ENCODE results near the gene UBXN7.

The UBXN7 gene

DNA sequence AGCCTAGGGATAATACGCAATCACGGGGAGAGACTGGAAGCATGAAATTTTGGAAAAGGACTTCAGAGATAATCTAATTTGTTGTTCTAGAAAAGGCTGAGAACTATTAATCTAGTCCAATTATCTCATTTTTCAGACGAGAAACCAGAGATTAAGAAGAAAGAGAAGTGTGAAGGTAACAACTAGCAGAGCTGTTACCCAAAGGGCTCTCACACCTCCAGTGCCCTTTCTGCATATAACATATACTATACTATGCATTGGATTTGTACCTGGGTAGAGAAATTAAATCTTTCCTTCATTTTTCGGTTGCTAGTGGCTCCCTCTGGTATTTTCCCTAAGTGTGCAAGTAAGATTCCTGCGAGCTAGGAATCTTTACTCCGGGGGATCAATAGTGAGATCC lies 80.7 kb downstream of the UBXN7 start:
- Histone ChIP-seq H3K9me3 (ENCODE audit: control insufficient read depth, insufficient read depth, low read depth, low read length) (no peaks in the 10 kb centered on the region), H3K4me1 (ENCODE audit: control insufficient read depth, insufficient read depth, low read length) (no peaks in the 10 kb centered on the region), H3K27ac (ENCODE audit: extremely low read depth, low read depth, low read length) (no peak overlapping the region), H3K4me3 (ENCODE audit: low read depth, low read length) (no peak overlapping the region), H3K36me3 (ENCODE audit: control insufficient read depth in 2 of 2, insufficient read depth in 1 of 2, low read length in 2 of 2) (peaks cover 3 to 60% of the 10 kb centered on the region in 2 experiments)
- CTCF ChIA-PET, result no interaction called here
- POLR2A ChIA-PET, result no interaction called here
- TF ChIP-seq HOXD13 (CRISPR knock-in tag; IDR thresholded peaks at IDR 0.05; ENCODE audit: borderline replicate concordance), result no peak
- TF ChIP-seq ZNF658 (tag by site-specific recombination; IDR thresholded peaks at IDR 0.05), result no peak
- TF ChIP-seq, protein P1, sequence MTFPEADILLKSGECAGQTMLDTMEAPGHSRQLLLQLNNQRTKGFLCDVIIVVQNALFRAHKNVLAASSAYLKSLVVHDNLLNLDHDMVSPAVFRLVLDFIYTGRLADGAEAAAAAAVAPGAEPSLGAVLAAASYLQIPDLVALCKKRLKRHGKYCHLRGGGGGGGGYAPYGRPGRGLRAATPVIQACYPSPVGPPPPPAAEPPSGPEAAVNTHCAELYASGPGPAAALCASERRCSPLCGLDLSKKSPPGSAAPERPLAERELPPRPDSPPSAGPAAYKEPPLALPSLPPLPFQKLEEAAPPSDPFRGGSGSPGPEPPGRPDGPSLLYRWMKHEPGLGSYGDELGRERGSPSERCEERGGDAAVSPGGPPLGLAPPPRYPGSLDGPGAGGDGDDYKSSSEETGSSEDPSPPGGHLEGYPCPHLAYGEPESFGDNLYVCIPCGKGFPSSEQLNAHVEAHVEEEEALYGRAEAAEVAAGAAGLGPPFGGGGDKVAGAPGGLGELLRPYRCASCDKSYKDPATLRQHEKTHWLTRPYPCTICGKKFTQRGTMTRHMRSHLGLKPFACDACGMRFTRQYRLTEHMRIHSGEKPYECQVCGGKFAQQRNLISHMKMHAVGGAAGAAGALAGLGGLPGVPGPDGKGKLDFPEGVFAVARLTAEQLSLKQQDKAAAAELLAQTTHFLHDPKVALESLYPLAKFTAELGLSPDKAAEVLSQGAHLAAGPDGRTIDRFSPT (tag by site-specific recombination; IDR thresholded peaks at IDR 0.05), result no peak
- TF ChIP-seq, protein P2, sequence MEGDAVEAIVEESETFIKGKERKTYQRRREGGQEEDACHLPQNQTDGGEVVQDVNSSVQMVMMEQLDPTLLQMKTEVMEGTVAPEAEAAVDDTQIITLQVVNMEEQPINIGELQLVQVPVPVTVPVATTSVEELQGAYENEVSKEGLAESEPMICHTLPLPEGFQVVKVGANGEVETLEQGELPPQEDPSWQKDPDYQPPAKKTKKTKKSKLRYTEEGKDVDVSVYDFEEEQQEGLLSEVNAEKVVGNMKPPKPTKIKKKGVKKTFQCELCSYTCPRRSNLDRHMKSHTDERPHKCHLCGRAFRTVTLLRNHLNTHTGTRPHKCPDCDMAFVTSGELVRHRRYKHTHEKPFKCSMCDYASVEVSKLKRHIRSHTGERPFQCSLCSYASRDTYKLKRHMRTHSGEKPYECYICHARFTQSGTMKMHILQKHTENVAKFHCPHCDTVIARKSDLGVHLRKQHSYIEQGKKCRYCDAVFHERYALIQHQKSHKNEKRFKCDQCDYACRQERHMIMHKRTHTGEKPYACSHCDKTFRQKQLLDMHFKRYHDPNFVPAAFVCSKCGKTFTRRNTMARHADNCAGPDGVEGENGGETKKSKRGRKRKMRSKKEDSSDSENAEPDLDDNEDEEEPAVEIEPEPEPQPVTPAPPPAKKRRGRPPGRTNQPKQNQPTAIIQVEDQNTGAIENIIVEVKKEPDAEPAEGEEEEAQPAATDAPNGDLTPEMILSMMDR (tag by site-specific recombination; IDR thresholded peaks at IDR 0.05), result no peak
- TF ChIP-seq ZNF416 (tag by site-specific recombination; IDR thresholded peaks at IDR 0.05), result no peak
- TF ChIP-seq ZNF23 (tag by site-specific recombination; IDR thresholded peaks at IDR 0.05; ENCODE audit: borderline replicate concordance), result no peak
- no peak for TF ChIP-seq ZNF558 (tag by site-specific recombination; IDR thresholded peaks at IDR 0.05)
- TF ChIP-seq KLF8 (tag by site-specific recombination; IDR thresholded peaks at IDR 0.05), result no peak
- no peak for TF ChIP-seq ZBTB20 (tag by site-specific recombination; IDR thresholded peaks at IDR 0.05)
- no peak for TF ChIP-seq ZNF426 (tag by site-specific recombination; IDR thresholded peaks at IDR 0.05)
- TF ChIP-seq, protein P3, sequence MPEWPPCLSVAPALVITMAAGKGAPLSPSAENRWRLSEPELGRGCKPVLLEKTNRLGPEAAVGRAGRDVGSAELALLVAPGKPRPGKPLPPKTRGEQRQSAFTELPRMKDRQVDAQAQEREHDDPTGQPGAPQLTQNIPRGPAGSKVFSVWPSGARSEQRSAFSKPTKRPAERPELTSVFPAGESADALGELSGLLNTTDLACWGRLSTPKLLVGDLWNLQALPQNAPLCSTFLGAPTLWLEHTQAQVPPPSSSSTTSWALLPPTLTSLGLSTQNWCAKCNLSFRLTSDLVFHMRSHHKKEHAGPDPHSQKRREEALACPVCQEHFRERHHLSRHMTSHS (tag by site-specific recombination; IDR thresholded peaks at IDR 0.05), result no peak
- TF ChIP-seq ZIC2 (tag by site-specific recombination; IDR thresholded peaks at IDR 0.05), result no peak
- TF ChIP-seq ZFP41 (tag by site-specific recombination; IDR thresholded peaks at IDR 0.05; ENCODE audit: borderline replicate concordance), result no peak
- no peak for TF ChIP-seq ZNF221 (tag by site-specific recombination; IDR thresholded peaks at IDR 0.05; ENCODE audit: borderline replicate concordance)
- no peak for TF ChIP-seq BCL11B (tag by site-specific recombination; IDR thresholded peaks at IDR 0.05; ENCODE audit: low read depth)
- TF ChIP-seq, protein P4, sequence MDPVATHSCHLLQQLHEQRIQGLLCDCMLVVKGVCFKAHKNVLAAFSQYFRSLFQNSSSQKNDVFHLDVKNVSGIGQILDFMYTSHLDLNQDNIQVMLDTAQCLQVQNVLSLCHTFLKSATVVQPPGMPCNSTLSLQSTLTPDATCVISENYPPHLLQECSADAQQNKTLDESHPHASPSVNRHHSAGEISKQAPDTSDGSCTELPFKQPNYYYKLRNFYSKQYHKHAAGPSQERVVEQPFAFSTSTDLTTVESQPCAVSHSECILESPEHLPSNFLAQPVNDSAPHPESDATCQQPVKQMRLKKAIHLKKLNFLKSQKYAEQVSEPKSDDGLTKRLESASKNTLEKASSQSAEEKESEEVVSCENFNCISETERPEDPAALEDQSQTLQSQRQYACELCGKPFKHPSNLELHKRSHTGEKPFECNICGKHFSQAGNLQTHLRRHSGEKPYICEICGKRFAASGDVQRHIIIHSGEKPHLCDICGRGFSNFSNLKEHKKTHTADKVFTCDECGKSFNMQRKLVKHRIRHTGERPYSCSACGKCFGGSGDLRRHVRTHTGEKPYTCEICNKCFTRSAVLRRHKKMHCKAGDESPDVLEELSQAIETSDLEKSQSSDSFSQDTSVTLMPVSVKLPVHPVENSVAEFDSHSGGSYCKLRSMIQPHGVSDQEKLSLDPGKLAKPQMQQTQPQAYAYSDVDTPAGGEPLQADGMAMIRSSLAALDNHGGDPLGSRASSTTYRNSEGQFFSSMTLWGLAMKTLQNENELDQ (tag by site-specific recombination; IDR thresholded peaks at IDR 0.05; ENCODE audit: low read depth), result no peak

DNA sequence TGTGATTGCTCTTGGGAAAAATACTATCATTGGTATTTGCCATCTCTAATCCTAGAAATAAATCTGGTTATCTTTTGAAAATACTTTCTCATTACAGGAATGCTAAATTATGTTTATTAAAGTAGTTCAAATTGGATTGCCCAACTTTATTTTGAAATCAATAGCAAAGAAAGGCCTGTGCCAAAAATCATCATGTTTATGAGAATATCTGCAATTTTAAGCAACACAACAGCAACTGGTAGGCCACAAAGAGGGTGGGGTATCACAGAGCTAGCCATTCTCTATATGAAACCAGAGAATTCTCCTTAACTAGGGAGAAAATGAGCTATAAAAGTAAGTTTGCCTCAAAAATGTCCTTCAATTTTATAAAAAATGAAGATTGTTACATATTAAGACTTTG lies 82.2 kb downstream of the UBXN7 start:
- no peaks in the 10 kb centered on the region for H3K9me3 ChIP-seq (ENCODE audit: control insufficient read depth, insufficient read depth, low read depth, low read length)
- H3K36me3 ChIP-seq (ENCODE audit: control insufficient read depth in 2 of 2, insufficient read depth in 1 of 2, low read length in 2 of 2), result peaks cover 0 to 46% of the 10 kb centered on the region in 2 experiments; a peak in 2 of 3 replicates
- no peak overlapping the region for H3K27ac ChIP-seq (ENCODE audit: extremely low read depth, low read depth, low read length)
- no peaks in the 10 kb centered on the region for H3K4me1 ChIP-seq (ENCODE audit: control insufficient read depth, insufficient read depth, low read length)
- ChIA-PET CTCF (interaction anchor here (0.6 kb wide), 1 partner anchor 39 kb away, joined by 3 read pairs; no protein-coding TSS in a partner anchor), POLR2A (no interaction called here)
- no peak overlapping the region for H3K4me3 ChIP-seq (ENCODE audit: low read depth, low read length)
- no peak for TF ChIP-seq ZNF416 (tag by site-specific recombination; IDR thresholded peaks at IDR 0.05)
- no peak for TF ChIP-seq EGR2 (tag by site-specific recombination; IDR thresholded peaks at IDR 0.05; ENCODE audit: low read depth)
- TF ChIP-seq KLF8 (tag by site-specific recombination; IDR thresholded peaks at IDR 0.05), result no peak
- TF ChIP-seq, protein P3 (tag by site-specific recombination; IDR thresholded peaks at IDR 0.05), result no peak
- TF ChIP-seq SP2 (tag by site-specific recombination; IDR thresholded peaks at IDR 0.05), result no peak
- TF ChIP-seq, protein P5, sequence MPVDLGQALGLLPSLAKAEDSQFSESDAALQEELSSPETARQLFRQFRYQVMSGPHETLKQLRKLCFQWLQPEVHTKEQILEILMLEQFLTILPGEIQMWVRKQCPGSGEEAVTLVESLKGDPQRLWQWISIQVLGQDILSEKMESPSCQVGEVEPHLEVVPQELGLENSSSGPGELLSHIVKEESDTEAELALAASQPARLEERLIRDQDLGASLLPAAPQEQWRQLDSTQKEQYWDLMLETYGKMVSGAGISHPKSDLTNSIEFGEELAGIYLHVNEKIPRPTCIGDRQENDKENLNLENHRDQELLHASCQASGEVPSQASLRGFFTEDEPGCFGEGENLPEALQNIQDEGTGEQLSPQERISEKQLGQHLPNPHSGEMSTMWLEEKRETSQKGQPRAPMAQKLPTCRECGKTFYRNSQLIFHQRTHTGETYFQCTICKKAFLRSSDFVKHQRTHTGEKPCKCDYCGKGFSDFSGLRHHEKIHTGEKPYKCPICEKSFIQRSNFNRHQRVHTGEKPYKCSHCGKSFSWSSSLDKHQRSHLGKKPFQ (tag by site-specific recombination; IDR thresholded peaks at IDR 0.05), result no peak
- TF ChIP-seq ZNF514 (tag by site-specific recombination; IDR thresholded peaks at IDR 0.05), result no peak
- no peak for TF ChIP-seq ZNF112 (tag by site-specific recombination; IDR thresholded peaks at IDR 0.05)
- no peak for TF ChIP-seq ZNF521 (tag by site-specific recombination; IDR thresholded peaks at IDR 0.05)
- TF ChIP-seq ZNF791 (tag by site-specific recombination; IDR thresholded peaks at IDR 0.05), result no peak
- TF ChIP-seq ZNF529 (tag by site-specific recombination; IDR thresholded peaks at IDR 0.05; ENCODE audit: insufficient replicate concordance), result no peak
- no peak for TF ChIP-seq ZNF19 (tag by site-specific recombination; IDR thresholded peaks at IDR 0.05; ENCODE audit: low read depth)
- TF ChIP-seq ZNF223 (tag by site-specific recombination; IDR thresholded peaks at IDR 0.05), result no peak

Measured in HEK293 (cell line).